ENCODE data around the gene DIPK1A.

GRCh38 chr1:92943502-92943847 is 17.8 kb downstream of the DIPK1A start:
- no peak for TF ChIP-seq SUZ12 (IDR thresholded peaks at IDR 0.05; ENCODE audit: extremely low read depth, insufficient read depth, insufficient read length)
- TF ChIP-seq YY1 (IDR thresholded peaks at IDR 0.05; ENCODE audit: insufficient read depth, insufficient read length) = no peak
